Spleen (tissue), 11 donors: ENCODE data around the gene HES1. TPM values are rescaled to one million over a fixed set of nuclear protein-coding genes. Genes with fewer than 3 reads are reported as not detected.

Source experiments
- DNase-seq: peaks from one replicate; pipeline ENCODE4 v3.0.0-alpha.2; 2020
- H3K27ac ChIP-seq, 8 donors: fragments of 200-600 bp; sonication (generic) in 7 of 8; 1 replicate in 4 of 8; 2 replicates in 4 of 8; pipeline versions ENCODE4 v1.5.0 to v1.8.0; 2016 to 2021; ENCODE audit warnings: inconsistent platforms in 4 of 8, mild to moderate bottlenecking in 4 of 8, moderate library complexity in 1 of 8
- H3K27me3 ChIP-seq, 7 donors: fragments of 200-600 bp; sonication (generic) in 6 of 7; replicated peaks in 1 of 7; 1 replicate in 4 of 7; 2 replicates in 3 of 7; pipeline versions ENCODE4 v1.5.0 to v1.8.0; 2016 to 2021; ENCODE audit warnings: inconsistent platforms in 3 of 7, mild to moderate bottlenecking in 1 of 7
- H3K36me3 ChIP-seq, 6 donors: fragments of 200-600 bp; sonication (generic) in 5 of 6; 1 replicate in 4 of 6; 2 replicates in 2 of 6; pipeline versions ENCODE4 v1.5.0 to v1.8.0; 2016 to 2021; ENCODE audit warnings: inconsistent platforms in 2 of 6
- H3K4me1 ChIP-seq, 6 donors: fragments of 200-600 bp; sonication (generic) in 5 of 6; 1 replicate in 3 of 6; 2 replicates in 3 of 6; pipeline versions ENCODE4 v1.5.0 to v1.8.0; 2016 to 2021; ENCODE audit warnings: inconsistent platforms in 3 of 6
- H3K4me3 ChIP-seq, 8 donors: fragments of 200-600 bp; sonication (generic) in 7 of 8; 1 replicate in 4 of 8; 2 replicates in 4 of 8; pipeline versions ENCODE4 v1.5.0 to v1.8.0; 2016 to 2021; ENCODE audit warnings: inconsistent platforms in 4 of 8, mild to moderate bottlenecking in 4 of 8, moderate library complexity in 2 of 8
- H3K9me3 ChIP-seq, 8 donors: fragments of 200-600 bp; sonication (generic) in 7 of 8; 1 replicate in 4 of 8; 2 replicates in 4 of 8; pipeline versions ENCODE4 v1.5.0 to v1.8.0; 2016 to 2021; ENCODE audit warnings: inconsistent platforms in 4 of 8
- CTCF ChIP-seq, 11 experiments: fragments of 200-600 bp in 7 of 11; fragments of 450-650 bp in 4 of 11; sonication (generic) in 4 of 11; IDR thresholded peaks in 8 of 11; conservative IDR thresholded peaks in 3 of 11; 1 replicate in 7 of 11; 2 replicates in 4 of 11; pipeline versions ENCODE4 v1.4.0 to v1.8.0; 2016 to 2021; ENCODE audit warnings: antibody characterized with exemption in 11 of 11, inconsistent platforms in 4 of 11, mild to moderate bottlenecking in 1 of 11
- POLR2A ChIP-seq, 3 donors: fragments of 450-650 bp; IDR thresholded peaks; one replicate each; pipeline ENCODE4 v1.5.1; 2017; ENCODE audit warnings: antibody characterized with exemption in 3 of 3, mild to moderate bottlenecking in 1 of 3
- POLR2AphosphoS5 ChIP-seq, 3 donors: sonication (generic); formaldehyde crosslinking; IDR thresholded peaks; one replicate each; pipeline ENCODE4 v1.5.1; 2017; ENCODE audit warnings: antibody characterized with exemption in 3 of 3
- WGBS, 5 donors: extraction: QIAGEN DNeasy Blood & Tissue Kit in 3 of 5; methylation state at CpG; one replicate each; pipeline versions ENCODE4 v1.1.5 to v1.1.7; 2013 to 2018; 5-methylcytosine and 5-hydroxymethylcytosine counted together
- intact Hi-C: fragments of 100-400 bp; cut with DNase I; formaldehyde crosslinking; loops from one replicate; pipeline ENCODE4 v1.15.0; 2023; ENCODE audit warnings: low total_unique reads
- polyA plus RNA-seq, 3 donors: library from polyadenylated mRNA; stranded (reverse); fragments of 200-250 nt; gene quantifications; one replicate each; pipeline ENCODE4 v1.2.1, GENCODE V29; 2013
- total RNA-seq, 7 donors: library from RNA; depleted of rRNA in 3 of 7; stranded (reverse); fragments of >200 nt in 3 of 7; fragmentation: NEBNext Ultra II Directional in 4 of 7; extraction: Animal tissue kit (Norgen Biotek cat#: 25700) in 4 of 7; gene quantifications; one replicate each; pipeline versions ENCODE4 v1.1.0 to v1.2.1, GENCODE V29; 2016 to 2021
- donor health status: healthy with polysubstance abuse.
- donor health status: DM: no; HTN: no; CAD: no; lungs with moderate emphysema.
- donor health status: DM: no; HTN: no; CAD: no.
- donor health status: Bipolar disorder and iron deficiency.
- donor health status: healthy.
- donor health status: DM: no; HTN: no; CAD: no.
- donor health status: DM: yes; HTN: yes; CAD: no.

Gene HES1
- total and polyA plus RNA-seq, 10 donors = 17.7 to 59.6 (median 40.0) TPM

- 85 to 88% (median 87%) methylated on average over 10 of the region's 10 CpGs for WGBS, 5 donors
- no peaks in the 10 kb centered on the region for H3K36me3 ChIP-seq
- intact Hi-C loops = no loop called here
- peaks cover 15 to 58% (median 35%) of the 10 kb centered on the region in 6 donors for H3K4me1 ChIP-seq
- H3K9me3 ChIP-seq = no peaks in the 10 kb centered on the region
- H3K4me3 ChIP-seq = no peak overlapping the region
- H3K27me3 ChIP-seq = no peaks in the 10 kb centered on the region
- no peak for DNase-seq
- H3K27ac ChIP-seq = no peak overlapping the region
- no peak for TF ChIP-seq POLR2AphosphoS5 (IDR thresholded peaks at IDR 0.05)
- TF ChIP-seq POLR2A (IDR thresholded peaks at IDR 0.05) = no peak
- TF ChIP-seq CTCF (IDR thresholded peaks at IDR 0.05 in 8 of 11, conservative IDR thresholded peaks at IDR 0.05 in 3 of 11) = no peak
These were observed 43.1 kb upstream of the HES1 start for GRCh38 chr3:194092881-194093301.

- 73 to 79% (median 75%) methylated on average over 8 of the region's 8 CpGs for WGBS, 5 donors
- Histone ChIP-seq H3K9me3 (no peaks in the 10 kb centered on the region), H3K27ac (no peak overlapping the region), H3K36me3 (no peaks in the 10 kb centered on the region), H3K4me3 (no peak overlapping the region), H3K4me1 (peaks cover 15 to 58% (median 34%) of the 10 kb centered on the region in 6 donors), H3K27me3 (no peaks in the 10 kb centered on the region)
- intact Hi-C loops = no loop called here
- TF ChIP-seq CTCF (IDR thresholded peaks at IDR 0.05 in 8 of 11, conservative IDR thresholded peaks at IDR 0.05 in 3 of 11) = no peak
- peak in 1 of 3 donors; percentile 27 for TF ChIP-seq POLR2AphosphoS5 (IDR thresholded peaks at IDR 0.05)
- DNase-seq = no peak
These were observed 42.1 kb upstream of the HES1 start for GRCh38 chr3:194093842-194094241.

GRCh38 chr3:194095464-194095863, 40.5 kb upstream of the HES1 start:
- Histone ChIP-seq H3K4me3 (no peak overlapping the region), H3K4me1 (peaks cover 6 to 57% (median 27%) of the 10 kb centered on the region in 6 donors), H3K9me3 (no peaks in the 10 kb centered on the region), H3K36me3 (no peaks in the 10 kb centered on the region), H3K27ac (peak overlapping the region in 1 of 8 donors; percentile 38), H3K27me3 (no peaks in the 10 kb centered on the region)
- DNase-seq = peak; percentile 82
- WGBS, 5 donors = 7 to 34% (median 12%) methylated on average over 4 of the region's 4 CpGs
- TF ChIP-seq POLR2AphosphoS5 (IDR thresholded peaks at IDR 0.05) = peak; percentile 44 to 61 (median 46)
- TF ChIP-seq CTCF (IDR thresholded peaks at IDR 0.05 in 8 of 11, conservative IDR thresholded peaks at IDR 0.05 in 3 of 11) = no peak
- intact Hi-C loops = no loop called here

GRCh38 chr3:194095902-194096301, 40.0 kb upstream of the HES1 start:
- TF ChIP-seq CTCF (IDR thresholded peaks at IDR 0.05 in 8 of 11, conservative IDR thresholded peaks at IDR 0.05 in 3 of 11) (no peak), POLR2A (IDR thresholded peaks at IDR 0.05) (no peak), POLR2AphosphoS5 (IDR thresholded peaks at IDR 0.05) (no peak)
- no peaks in the 10 kb centered on the region for H3K36me3 ChIP-seq
- peaks cover 6 to 62% (median 28%) of the 10 kb centered on the region in 6 donors for H3K4me1 ChIP-seq
- no peak overlapping the region for H3K4me3 ChIP-seq
- DNase-seq = no peak
- intact Hi-C loops = no loop called here
- H3K27me3 ChIP-seq = no peaks in the 10 kb centered on the region
- H3K27ac ChIP-seq = peak overlapping the region in 1 of 8 donors; percentile 38
- H3K9me3 ChIP-seq = no peaks in the 10 kb centered on the region
- 82 to 91% (median 87%) methylated on average over 10 of the region's 10 CpGs for WGBS, 5 donors
